ENCODE measurements around the gene PRG3.
"Not testable (repeated sequence)": the region's sequence is repeated elsewhere in the genome, so short reads cannot be mapped to it uniquely, and the experiment has no call there.

Gene PRG3

GRCh38 chr11:57387289-57388030 lies 6.5 kb upstream of the PRG3 start:
- DNase-seq: no peak

- no peak for DNase-seq
Observed at GRCh38 chr11:57386178-57386940, 5.4 kb upstream of the PRG3 start.

GRCh38 chr11:57379732-57380131 lies 1.2 kb downstream of the PRG3 start:
- no peak for DNase-seq

- DNase-seq: no peak
Observed at GRCh38 chr11:57378186-57378585, 2.8 kb downstream of the PRG3 start.

- DNase-seq: no peak
Observed at GRCh38 chr11:57377107-57377506, 3.8 kb downstream of the PRG3 start.

GRCh38 chr11:57376095-57377090 lies 4.6 kb downstream of the PRG3 start:
- DNase-seq: no peak

- no peak for DNase-seq
Observed at GRCh38 chr11:57375490-57375889, 5.5 kb downstream of the PRG3 start.

- no peak for DNase-seq
Observed at GRCh38 chr11:57374966-57375365, 6.0 kb downstream of the PRG3 start.

- no peak for DNase-seq
Observed at GRCh38 chr11:57373146-57373545, 7.8 kb downstream of the PRG3 start.

GRCh38 chr11:57370941-57371340 lies 10.0 kb downstream of the PRG3 start:
- DNase-seq: no peak

GRCh38 chr11:57370251-57370650 lies 10.7 kb downstream of the PRG3 start:
- no peak for DNase-seq

GRCh38 chr11:57368845-57369232 lies 12.1 kb downstream of the PRG3 start:
- DNase-seq: no peak

- DNase-seq: no peak
Observed at GRCh38 chr11:57368106-57368844, 12.7 kb downstream of the PRG3 start.

GRCh38 chr11:57364851-57365660 lies 15.9 kb downstream of the PRG3 start:
- DNase-seq: no peak

GRCh38 chr11:57363131-57364080 lies 17.5 kb downstream of the PRG3 start:
- DNase-seq: no peak

GRCh38 chr11:57361926-57362325 lies 19.0 kb downstream of the PRG3 start:
- DNase-seq: no peak

- DNase-seq: not testable (repeated sequence)
Observed at GRCh38 chr11:57361420-57361819, 19.5 kb downstream of the PRG3 start.

- DNase-seq: no peak
Observed at GRCh38 chr11:57360991-57361390, 20.0 kb downstream of the PRG3 start.

GRCh38 chr11:57359896-57360690 lies 20.9 kb downstream of the PRG3 start:
- no peak for DNase-seq

All from CD4-positive, alpha-beta T cell treated with Interleukin-1 beta for 1 hour (primary cell).